Type B pancreatic cell (in vitro differentiated cells): ENCODE measurements around the gene DOCK1. TPM values are rescaled to one million over a fixed set of nuclear protein-coding genes. Genes with fewer than 3 reads are reported as not detected.

ENCODE experiments used
- DNase-seq: peaks from one replicate; pipeline ENCODE4 v3.0.0; 2021; ENCODE audit warnings: mixed read lengths; ENCODE audit not compliant: unreplicated experiment; ENCODE audit errors: extremely low spot score
- H3K27ac Mint-ChIP-seq: 2 replicates; pipeline ENCODE4 v1.8.0; 2021; ENCODE audit warnings: mild to moderate bottlenecking, mixed read lengths
- H3K27me3 Mint-ChIP-seq: 2 replicates; pipeline ENCODE4 v1.8.0; 2021; ENCODE audit warnings: mixed read lengths
- H3K36me3 Mint-ChIP-seq: 2 replicates; pipeline ENCODE4 v1.8.0; 2021; ENCODE audit warnings: mixed read lengths
- H3K4me1 Mint-ChIP-seq: one replicate; pipeline ENCODE4 v1.8.0; 2021; ENCODE audit warnings: mixed read lengths; ENCODE audit not compliant: unreplicated experiment
- H3K4me3 Mint-ChIP-seq: 2 replicates; pipeline ENCODE4 v1.8.0; 2021; ENCODE audit warnings: mild to moderate bottlenecking, mixed read lengths
- H3K9me3 Mint-ChIP-seq: 2 replicates; pipeline ENCODE4 v1.8.0; 2021; ENCODE audit warnings: mixed read lengths
- CTCF ChIP-seq: fragments of 200-600 bp; sonication (generic); conservative IDR thresholded peaks from 2 replicates; pipeline ENCODE4 v1.5.0; 2021; ENCODE audit warnings: antibody characterized with exemption, mild to moderate bottlenecking
- total RNA-seq: library from RNA; stranded (reverse); gene quantifications from 2 replicates; pipeline ENCODE4 v1.2.1, GENCODE V29; 2021; ENCODE audit warnings: low replicate concordance

Gene DOCK1
- total RNA-seq, 1 donor from 2014 or later: 67.4 TPM

GRCh38 chr10:127265288-127265687 is 360.1 kb downstream of the DOCK1 start:
- Mint-ChIP-seq H3K36me3 (peaks cover 14% of the 10 kb centered on the region), H3K4me1 (no peaks in the 10 kb centered on the region), H3K27ac (no peak overlapping the region), H3K4me3 (no peak overlapping the region), H3K9me3 (peaks cover under 1% of the 10 kb centered on the region), H3K27me3 (no peaks in the 10 kb centered on the region)
- DNase-seq: no peak
- TF ChIP-seq CTCF: no peak

GRCh38 chr10:127266431-127266830 is 361.2 kb downstream of the DOCK1 start:
- DNase-seq: no peak
- Mint-ChIP-seq H3K27me3 (no peaks in the 10 kb centered on the region), H3K36me3 (peaks cover 10% of the 10 kb centered on the region), H3K27ac (no peak overlapping the region), H3K4me3 (no peak overlapping the region), H3K9me3 (no peaks in the 10 kb centered on the region), H3K4me1 (no peaks in the 10 kb centered on the region)
- TF ChIP-seq CTCF: no peak

- no peaks in the 10 kb centered on the region for H3K4me1 Mint-ChIP-seq
- no peaks in the 10 kb centered on the region for H3K9me3 Mint-ChIP-seq
- H3K36me3 Mint-ChIP-seq: peaks cover 11% of the 10 kb centered on the region
- no peaks in the 10 kb centered on the region for H3K27me3 Mint-ChIP-seq
- H3K4me3 Mint-ChIP-seq: no peak overlapping the region
- H3K27ac Mint-ChIP-seq: no peak overlapping the region
- no peak for TF ChIP-seq CTCF
- DNase-seq: no peak
Observed at GRCh38 chr10:127267442-127267841, 362.2 kb downstream of the DOCK1 start.

- no peaks in the 10 kb centered on the region for H3K9me3 Mint-ChIP-seq
- no peaks in the 10 kb centered on the region for H3K27me3 Mint-ChIP-seq
- peaks cover 11% of the 10 kb centered on the region for H3K36me3 Mint-ChIP-seq
- H3K4me1 Mint-ChIP-seq: no peaks in the 10 kb centered on the region
- H3K4me3 Mint-ChIP-seq: no peak overlapping the region
- TF ChIP-seq CTCF: no peak
- H3K27ac Mint-ChIP-seq: no peak overlapping the region
- DNase-seq: no peak
Observed at GRCh38 chr10:127272076-127272475, 366.8 kb downstream of the DOCK1 start.

GRCh38 chr10:127275272-127275671 is 370.0 kb downstream of the DOCK1 start:
- Mint-ChIP-seq H3K27ac (no peak overlapping the region), H3K4me1 (no peaks in the 10 kb centered on the region), H3K36me3 (peaks cover 16% of the 10 kb centered on the region), H3K27me3 (no peaks in the 10 kb centered on the region), H3K9me3 (no peaks in the 10 kb centered on the region), H3K4me3 (no peak overlapping the region)
- no peak for TF ChIP-seq CTCF
- no peak for DNase-seq
